GM13977 (cell line): ENCODE measurements around the gene TMEM273.

Experiments used
- DNase-seq: peaks from one replicate; pipeline ENCODE4 v3.0.0; 2012; ENCODE audit warnings: low spot score
- CTCF ChIP-seq: IDR thresholded peaks from 2 replicates; pipeline ENCODE4 v1.5.1; 2012; ENCODE audit warnings: mild to moderate bottlenecking, control low read depth; ENCODE audit not compliant: insufficient read depth; ENCODE audit errors: extremely low read depth, missing control alignments
- in situ Hi-C: fragments of 300-500 bp; cut with MboI; formaldehyde crosslinking; loops from one replicate; pipeline ENCODE4 v1.12.0; 2022; ENCODE audit warnings: low sequenced_read_pairs, low pct_unique_long_range_greater_than_20kb, mixed read lengths, inconsistent platforms; ENCODE audit not compliant: unreplicated experiment

TMEM273 gene

GRCh38 chr10:49187950-49188761 lies at the start of gene TMEM273:
Gene TMEM273, minus strand, starts transcription at chr10:49188391. Its CDS starts 55 bp downstream, at chr10:49188336.
- no peak for TF ChIP-seq CTCF
- peak; percentile 56 for DNase-seq
- in situ Hi-C loops: loop anchor here (25.0 kb wide), 1 partner anchor 526 kb away; no protein-coding TSS in a partner anchor

- no peak for TF ChIP-seq CTCF
- in situ Hi-C loops: no loop called here
- DNase-seq: no peak
Observed at GRCh38 chr10:49237985-49238384, 49.8 kb upstream of the TMEM273 start.

GRCh38 chr10:49235392-49235791 lies 47.2 kb upstream of the TMEM273 start:
- TF ChIP-seq CTCF: no peak
- no peak for DNase-seq
- in situ Hi-C loops: no loop called here

GRCh38 chr10:49231086-49231820 lies 43.1 kb upstream of the TMEM273 start:
- in situ Hi-C loops: no loop called here
- DNase-seq: no peak
- no peak for TF ChIP-seq CTCF

- in situ Hi-C loops: no loop called here
- no peak for TF ChIP-seq CTCF
- DNase-seq: no peak
Observed at GRCh38 chr10:49230004-49230403, 41.8 kb upstream of the TMEM273 start.

GRCh38 chr10:49228677-49229076 lies 40.5 kb upstream of the TMEM273 start:
- TF ChIP-seq CTCF: no peak
- no peak for DNase-seq
- in situ Hi-C loops: no loop called here
